ENCODE data around the gene ZBTB5.

GRCh38 chr9:37399336-37399735 lies 65.9 kb downstream of the ZBTB5 start:
- no peak for TF ChIP-seq BHLHE40 (IDR thresholded peaks at IDR 0.05; ENCODE audit: borderline replicate concordance)
- TF ChIP-seq FOXA1 (IDR thresholded peaks at IDR 0.05): no peak
- no peak for TF ChIP-seq SUZ12 (IDR thresholded peaks at IDR 0.05)
- TF ChIP-seq TARDBP (IDR thresholded peaks at IDR 0.05): no peak
- no peak for TF ChIP-seq FOXM1 (IDR thresholded peaks at IDR 0.05; ENCODE audit: borderline replicate concordance)
- TF ChIP-seq ZNF384 (IDR thresholded peaks at IDR 0.05): no peak
- no peak for TF ChIP-seq ELF4 (IDR thresholded peaks at IDR 0.05)
- TF ChIP-seq CTBP1 (IDR thresholded peaks at IDR 0.05; ENCODE audit: borderline replicate concordance): no peak
- TF ChIP-seq SP1 (IDR thresholded peaks at IDR 0.05): no peak
